GM19238 (cell line): Measurements from ENCODE around the gene TMEM63B.
"Not testable (repeated sequence)": the region's sequence is repeated elsewhere in the genome, so short reads cannot be mapped to it uniquely, and the experiment has no call there.

Experiments used
- DNase-seq: peaks from one replicate; pipeline ENCODE4 v3.0.0; 2011; ENCODE audit warnings: low spot score; ENCODE audit not compliant: insufficient read length

Gene TMEM63B

DNA sequence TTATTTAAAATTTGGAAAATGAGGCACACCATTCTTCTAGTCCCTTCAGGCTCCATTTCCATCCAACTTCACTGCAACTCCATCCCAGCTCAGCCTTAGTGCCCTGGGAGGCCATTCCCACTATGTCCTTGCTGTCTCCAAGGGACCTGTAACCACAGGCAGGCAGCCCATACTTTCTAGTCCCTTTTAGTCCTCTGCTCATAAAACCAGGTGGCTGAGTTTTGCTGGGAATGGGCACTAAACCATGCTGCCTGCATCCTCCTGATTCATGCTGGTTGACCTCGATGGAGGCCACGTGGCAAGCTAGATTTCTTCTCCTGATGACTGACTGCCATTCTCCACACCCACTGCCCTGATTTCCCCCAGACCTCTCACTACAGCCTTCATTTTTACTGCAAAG lies 61.9 kb downstream of the TMEM63B start:
- DNase-seq = no peak

DNA sequence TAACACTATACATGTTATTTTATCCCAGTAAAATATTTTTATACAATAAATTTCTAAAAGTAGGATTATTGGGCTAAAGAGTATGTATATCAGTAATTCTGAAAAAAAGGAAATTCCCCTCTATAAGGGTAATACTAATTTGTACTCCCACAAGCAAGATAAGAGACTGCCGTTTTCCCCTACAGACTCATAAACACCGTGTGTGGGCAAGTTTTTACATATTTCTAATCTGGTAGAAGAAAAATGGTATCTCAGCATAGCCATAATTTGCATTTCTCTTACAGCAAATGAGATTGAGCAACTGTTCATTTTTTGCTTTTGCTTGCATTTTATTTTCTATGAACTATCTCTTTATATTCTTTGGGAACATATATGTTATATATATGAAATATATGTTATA lies 63.4 kb downstream of the TMEM63B start:
- DNase-seq = no peak

DNA sequence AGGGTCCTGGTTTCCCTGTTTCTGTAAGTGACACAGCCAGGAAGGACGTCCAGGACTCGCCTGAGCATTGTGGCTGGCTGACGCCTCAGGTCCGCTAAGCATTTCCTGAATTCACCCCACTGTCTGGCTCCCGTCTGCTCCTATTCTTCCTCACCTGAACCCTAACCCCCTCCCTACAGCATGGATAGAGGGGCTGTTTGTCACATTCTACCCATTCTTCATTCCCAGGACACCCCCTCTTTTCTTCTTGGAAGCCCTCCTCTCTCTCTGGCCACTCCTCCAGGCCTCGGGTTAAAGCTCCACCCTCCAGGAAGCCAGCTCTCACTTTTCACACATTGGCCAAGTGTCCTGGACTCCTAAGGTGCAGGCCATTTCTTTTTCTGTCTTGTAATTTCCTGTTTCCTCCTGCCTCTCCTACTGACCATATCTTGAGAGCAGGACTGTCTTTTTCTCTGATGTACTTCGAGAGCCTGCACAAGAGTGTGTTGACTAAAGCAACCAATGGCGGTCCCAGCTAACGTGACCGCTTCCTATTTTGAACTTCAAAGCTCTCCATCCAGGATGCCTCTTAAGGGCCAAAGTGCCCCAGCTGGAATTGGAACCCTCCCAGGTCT lies 65.2 kb downstream of the TMEM63B start:
- no peak for DNase-seq

DNA sequence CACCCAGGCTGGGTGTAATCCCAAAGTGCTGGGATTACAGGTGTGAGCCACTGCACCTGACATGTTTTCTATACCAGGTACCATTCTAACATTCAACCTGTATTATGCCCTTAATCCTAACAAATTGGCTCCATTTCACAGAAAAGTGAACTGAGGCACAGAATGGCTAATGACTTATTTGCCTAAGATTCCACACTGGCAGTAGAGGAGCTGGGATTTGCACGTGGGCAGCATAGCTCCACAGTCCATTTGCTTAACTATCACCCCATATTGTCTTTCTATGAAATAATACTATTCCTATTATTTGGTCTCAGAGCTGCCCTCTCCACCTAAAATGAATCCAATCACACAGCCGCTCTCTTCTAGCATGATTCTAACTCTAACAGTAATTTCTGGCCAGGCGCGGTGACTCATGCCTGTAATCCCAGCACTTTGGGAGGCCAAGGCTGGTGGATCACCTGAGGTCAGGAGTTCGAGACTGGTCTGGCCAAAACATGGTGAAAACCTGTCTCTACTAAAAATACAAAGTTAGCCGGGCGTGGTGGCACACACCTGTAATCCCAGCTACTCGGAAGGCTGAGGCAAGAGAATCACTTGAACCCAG lies 66.1 kb downstream of the TMEM63B start:
- no peak for DNase-seq

GRCh38 chr6:44194326-44194725 lies 67.0 kb downstream of the TMEM63B start:
- no peak for DNase-seq

- not testable (repeated sequence) for DNase-seq
Observed at GRCh38 chr6:44196351-44196750, 69.0 kb downstream of the TMEM63B start.

DNA sequence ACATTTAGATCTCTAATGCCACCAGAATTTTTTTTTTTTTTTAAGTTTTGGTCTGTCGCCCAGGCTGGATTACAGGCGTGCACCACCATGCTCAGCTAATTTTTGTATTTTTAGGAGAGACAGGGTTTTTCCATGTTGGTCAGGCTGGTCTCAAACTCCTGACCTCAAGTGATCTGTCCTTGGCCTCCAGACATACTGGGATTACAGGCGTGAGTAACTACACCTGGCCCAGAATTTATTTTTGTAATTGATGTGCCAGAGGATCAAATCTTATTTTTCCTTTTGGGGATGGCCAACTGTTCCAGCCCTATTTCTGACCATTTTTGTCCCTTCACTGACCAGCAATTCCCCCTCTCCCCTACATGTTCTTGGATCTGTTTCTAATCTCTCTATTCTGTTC lies 71.3 kb downstream of the TMEM63B start:
- no peak for DNase-seq

DNA sequence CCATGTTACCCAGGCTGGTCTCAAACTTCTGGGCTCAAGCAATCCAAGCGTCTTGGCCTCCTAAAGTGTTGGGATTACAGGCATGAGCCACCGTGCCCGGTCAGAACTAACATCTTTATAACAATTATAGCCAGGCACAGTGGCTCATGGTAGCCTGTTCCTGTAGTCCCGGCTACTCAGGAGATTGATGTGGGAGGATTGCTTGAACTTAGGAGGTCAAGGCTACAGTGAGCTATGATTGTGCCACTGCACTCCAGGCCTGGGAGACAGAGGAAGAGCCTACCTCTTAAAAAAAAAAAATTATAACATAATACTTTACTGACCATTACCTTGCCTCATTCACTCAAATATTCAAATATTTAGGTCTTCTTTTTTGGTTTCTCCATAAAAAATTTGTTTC lies 72.5 kb downstream of the TMEM63B start:
- DNase-seq = no peak

DNA sequence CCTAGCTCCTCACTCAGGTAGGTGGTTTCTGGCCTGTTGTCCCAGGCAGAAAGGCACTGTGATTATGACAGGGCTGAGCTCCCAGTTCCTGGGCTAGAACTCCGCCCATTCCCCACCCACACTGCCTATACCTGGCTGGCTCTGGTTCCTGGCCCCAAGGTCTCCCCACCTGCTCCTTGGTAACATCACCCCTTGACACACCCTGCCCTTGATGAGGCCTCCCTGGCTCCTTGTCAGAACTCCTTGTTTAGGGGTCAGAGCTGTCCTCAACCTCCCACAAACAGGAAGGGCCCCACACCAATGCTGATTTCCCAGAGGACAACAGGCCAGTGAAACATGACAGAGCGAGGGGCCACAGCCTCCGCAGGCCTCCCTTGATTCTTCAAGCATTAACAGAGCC lies 73.8 kb downstream of the TMEM63B start:
- DNase-seq = no peak

DNA sequence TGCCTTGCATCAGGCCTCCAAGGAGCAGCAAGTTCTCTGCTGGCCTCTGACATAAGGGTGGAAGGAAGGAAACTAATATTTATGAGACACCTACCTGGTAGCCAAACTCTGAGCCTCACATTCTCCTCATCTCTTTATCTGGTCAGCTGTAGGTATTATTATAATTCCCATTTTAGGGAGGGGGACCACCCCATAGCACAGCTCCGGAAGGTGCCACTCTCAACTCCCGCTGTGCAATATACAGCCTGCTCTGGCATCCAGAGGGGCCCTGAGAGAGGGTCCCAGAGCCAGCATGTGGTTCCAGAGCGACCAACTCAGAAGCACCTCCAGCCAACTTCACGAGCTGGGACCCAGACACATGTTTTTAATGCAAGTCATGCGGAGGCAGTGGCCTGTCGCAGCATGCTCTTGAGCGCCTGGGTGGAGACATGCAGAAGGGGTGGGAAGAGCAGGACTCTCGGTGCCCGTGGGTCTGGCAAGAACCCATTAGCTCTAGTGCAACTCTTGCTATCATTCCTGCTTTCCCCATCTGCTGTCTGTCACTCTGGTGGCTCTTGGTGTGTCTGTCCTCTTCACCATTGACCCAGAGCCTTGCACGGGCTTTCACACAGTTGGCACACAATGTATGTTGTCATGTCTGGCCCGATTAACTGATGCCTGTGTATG lies 74.4 kb downstream of the TMEM63B start:
- no peak for DNase-seq

DNA sequence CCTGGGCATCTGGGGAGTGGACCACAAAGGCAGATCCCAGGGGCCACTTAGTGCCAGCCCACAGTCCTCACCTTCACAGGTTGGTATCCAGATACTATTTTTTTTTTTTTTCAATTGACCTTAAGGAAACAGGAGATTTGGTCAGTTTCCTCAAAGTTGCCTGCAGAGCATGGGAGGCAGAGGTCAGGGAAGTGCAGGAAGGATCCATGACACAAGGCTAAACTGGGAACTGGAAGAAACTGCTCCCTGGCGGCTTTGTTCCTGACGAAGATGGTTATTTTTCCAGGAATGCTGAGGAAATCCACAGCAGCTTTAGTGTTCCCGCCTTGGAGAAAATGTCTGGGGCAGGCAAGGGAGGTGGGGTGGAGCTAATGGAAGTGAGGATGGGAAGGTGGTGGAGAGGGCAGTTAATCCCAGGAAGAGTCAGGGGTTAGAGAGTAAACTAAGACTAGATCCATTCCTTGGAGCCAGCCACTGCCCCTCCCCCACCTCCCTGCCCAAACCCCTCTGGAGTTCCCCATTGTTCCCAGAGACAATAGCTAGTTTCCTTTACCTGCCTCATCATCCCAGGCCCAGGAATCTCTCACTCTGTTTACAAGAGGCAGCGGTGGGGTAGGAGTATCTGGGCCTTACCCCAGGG lies 75.1 kb downstream of the TMEM63B start:
- DNase-seq = no peak

DNA sequence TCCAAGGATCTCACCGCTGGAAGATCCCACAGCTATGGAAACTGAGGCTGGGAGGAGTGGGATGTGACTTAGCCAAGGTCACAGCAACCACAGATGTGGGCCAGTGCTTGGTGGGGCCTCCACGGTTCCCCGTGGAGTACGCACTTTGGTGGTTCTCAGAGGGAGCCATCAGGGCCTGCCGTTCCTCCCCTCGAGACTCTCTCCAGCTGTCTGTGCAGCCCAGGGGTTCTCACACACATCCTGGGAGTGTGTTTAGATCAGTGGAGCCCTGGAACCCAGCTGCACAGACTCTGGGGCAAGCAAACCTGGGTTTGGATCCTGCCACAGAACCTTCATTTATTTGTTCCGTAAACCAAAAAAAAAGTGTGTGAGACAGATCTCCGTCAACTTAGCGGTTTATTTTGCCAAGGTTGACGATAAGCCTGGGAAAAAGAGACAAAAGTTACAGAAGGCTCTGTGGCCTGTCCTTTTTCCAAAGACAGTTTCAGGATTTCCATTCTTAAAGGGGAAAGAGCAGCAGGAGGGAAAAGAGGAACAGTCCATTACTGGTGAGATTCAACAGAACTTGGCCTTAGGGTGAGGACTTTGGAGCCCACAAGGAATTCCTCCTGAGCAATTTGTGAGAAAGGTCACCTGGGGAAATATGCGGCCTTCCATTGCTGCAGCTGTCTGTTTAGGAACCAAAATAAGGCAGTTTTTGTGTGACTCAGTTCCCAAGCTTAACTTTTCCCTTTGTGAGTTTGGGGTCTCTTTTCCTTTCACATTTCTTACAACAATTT lies 75.8 kb downstream of the TMEM63B start:
- DNase-seq = no peak

GRCh38 chr6:44203955-44204354 lies 76.6 kb downstream of the TMEM63B start:
- no peak for DNase-seq
